Testis (tissue), 2 donors: Measurements from ENCODE around the gene GRIK1.

Experiments used
- POLR2A ChIP-seq: fragments of 450-650 bp; IDR thresholded peaks from one replicate; pipeline ENCODE4 v1.6.1; 2017; ENCODE audit warnings: antibody characterized with exemption, mild to moderate bottlenecking, moderate library complexity
- TF ChIP-seq, protein P1 (sequence below), 3 experiments: fragments of 450-650 bp in 2 of 3; fragments of 200-600 bp in 1 of 3; sonication (generic) in 1 of 3; IDR thresholded peaks; one replicate each; pipeline ENCODE4 v1.5.1; 2016 to 2019; ENCODE audit warnings: antibody characterized with exemption in 3 of 3, mild to moderate bottlenecking in 2 of 3, moderate library complexity in 1 of 3

DNA sequence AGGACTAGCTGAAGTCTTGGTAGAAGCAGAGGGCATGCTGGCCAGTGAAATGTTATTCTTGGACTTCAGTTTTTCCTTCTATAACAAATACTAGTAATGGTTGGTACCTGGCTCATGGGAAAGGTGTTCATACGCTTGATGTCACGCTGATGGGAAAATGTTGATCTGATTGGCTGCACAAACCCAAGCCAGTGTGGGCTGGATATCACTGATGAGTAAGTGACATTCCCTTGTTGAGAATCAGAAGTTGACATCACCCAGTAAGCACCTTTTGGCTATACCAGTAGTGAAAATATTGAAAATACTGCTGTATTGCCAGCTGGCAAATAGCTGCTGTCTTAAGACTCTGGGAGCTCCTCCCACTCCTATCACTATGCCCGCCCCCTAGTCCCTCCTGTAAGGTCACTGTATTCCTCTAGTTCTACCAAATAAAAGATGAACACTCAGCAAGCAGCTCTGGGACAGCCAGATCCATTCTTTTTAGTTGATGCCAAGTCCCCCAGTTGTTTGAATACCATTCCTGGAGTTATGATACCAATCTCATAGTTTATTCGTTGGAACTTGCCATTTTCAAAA lies 168.2 kb downstream of the GRIK1 start:
- TF ChIP-seq, protein P1, sequence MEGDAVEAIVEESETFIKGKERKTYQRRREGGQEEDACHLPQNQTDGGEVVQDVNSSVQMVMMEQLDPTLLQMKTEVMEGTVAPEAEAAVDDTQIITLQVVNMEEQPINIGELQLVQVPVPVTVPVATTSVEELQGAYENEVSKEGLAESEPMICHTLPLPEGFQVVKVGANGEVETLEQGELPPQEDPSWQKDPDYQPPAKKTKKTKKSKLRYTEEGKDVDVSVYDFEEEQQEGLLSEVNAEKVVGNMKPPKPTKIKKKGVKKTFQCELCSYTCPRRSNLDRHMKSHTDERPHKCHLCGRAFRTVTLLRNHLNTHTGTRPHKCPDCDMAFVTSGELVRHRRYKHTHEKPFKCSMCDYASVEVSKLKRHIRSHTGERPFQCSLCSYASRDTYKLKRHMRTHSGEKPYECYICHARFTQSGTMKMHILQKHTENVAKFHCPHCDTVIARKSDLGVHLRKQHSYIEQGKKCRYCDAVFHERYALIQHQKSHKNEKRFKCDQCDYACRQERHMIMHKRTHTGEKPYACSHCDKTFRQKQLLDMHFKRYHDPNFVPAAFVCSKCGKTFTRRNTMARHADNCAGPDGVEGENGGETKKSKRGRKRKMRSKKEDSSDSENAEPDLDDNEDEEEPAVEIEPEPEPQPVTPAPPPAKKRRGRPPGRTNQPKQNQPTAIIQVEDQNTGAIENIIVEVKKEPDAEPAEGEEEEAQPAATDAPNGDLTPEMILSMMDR (IDR thresholded peaks at IDR 0.05): no peak
- no peak for TF ChIP-seq POLR2A
